H1 (cell line): ENCODE data around the gene IQCK. TPM values are rescaled to one million over a fixed set of nuclear protein-coding genes. Genes with fewer than 3 reads are reported as not detected.

Experiments
- CTCF ChIA-PET: fragments of 300-600 bp; sonication (Branson Sonifier 250); formaldehyde crosslinking; loops from one replicate; lab custom pipeline; 2021; ENCODE audit not compliant: partially characterized antibody; lab: Charles Lee
- POLR2A ChIA-PET: fragments of 300-600 bp; sonication (Branson Sonifier 250); formaldehyde crosslinking; loops from one replicate; lab custom pipeline; 2021; ENCODE audit warnings: inconsistent platforms; ENCODE audit not compliant: partially characterized antibody; lab: Charles Lee
- DNase-seq, 2 experiments: peaks; one replicate each; pipeline versions ENCODE4 v3.0.0 to v3.0.0-alpha.2; 2010 to 2022; ENCODE audit warnings: low spot score in 2 of 2, low read depth in 1 of 2, mixed read lengths in 1 of 2
- FAIRE-seq: peaks from 2 replicates; lab custom pipeline; 2011; peaks lifted over from hg19 to GRCh38; lab: Jason Lieb, UNC
- H2AFZ ChIP-seq: 2 replicates; pipeline ENCODE4 v1.8.1; 2012; ENCODE audit warnings: low read length, inconsistent platforms
- H2AK5ac ChIP-seq: 2 replicates; pipeline ENCODE4 v1.6.1; 2013; ENCODE audit warnings: low read depth, low read length
- H2BK120ac ChIP-seq: replicated peaks from 2 replicates; pipeline ENCODE3; 2013; ENCODE audit warnings: low read depth, low read length, inconsistent platforms
- H2BK12ac ChIP-seq: 2 replicates; pipeline ENCODE4 v1.6.1; 2013; ENCODE audit warnings: low read depth, low read length
- H2BK15ac ChIP-seq: 2 replicates; pipeline ENCODE4 v1.6.1; 2013; ENCODE audit warnings: low read length
- H2BK20ac ChIP-seq: 2 replicates; pipeline ENCODE4 v1.6.1; 2013; ENCODE audit warnings: low read length
- H2BK5ac ChIP-seq: 2 replicates; pipeline ENCODE4 v1.6.1; 2013; ENCODE audit warnings: low read depth, low read length
- H3K14ac ChIP-seq: 2 replicates; pipeline ENCODE4 v1.6.1; 2013; ENCODE audit warnings: inconsistent platforms; ENCODE audit not compliant: insufficient read length
- H3K18ac ChIP-seq: 2 replicates; pipeline ENCODE4 v1.6.1; 2013; ENCODE audit warnings: low read length; ENCODE audit errors: extremely low read depth
- H3K23ac ChIP-seq: 2 replicates; pipeline ENCODE4 v1.6.1; 2013; ENCODE audit warnings: inconsistent platforms; ENCODE audit not compliant: insufficient read length
- H3K23me2 ChIP-seq: 2 replicates; pipeline ENCODE4 v1.6.1; 2013; ENCODE audit warnings: low read depth, low read length
- H3K27ac ChIP-seq: 2 replicates; pipeline ENCODE4 v1.6.1; 2011; ENCODE audit warnings: low read depth, low read length, inconsistent platforms
- H3K27me3 ChIP-seq, 4 experiments: replicated peaks in 1 of 4; 1 replicate in 1 of 4; 2 replicates in 3 of 4; pipeline versions ENCODE4 v1.6.1 to v1.8.1; 2011 to 2013; ENCODE audit warnings: low read length in 3 of 4, mild to moderate bottlenecking in 3 of 4, inconsistent platforms in 2 of 4, mixed read lengths in 2 of 4, moderate library complexity in 1 of 4; ENCODE audit not compliant: control insufficient read depth in 3 of 4, insufficient read depth in 3 of 4; ENCODE audit errors: extremely low read depth in 1 of 4
- H3K36me3 ChIP-seq, 4 experiments: 2 replicates each; pipeline versions ENCODE4 v1.6.1 to v1.8.1; 2011 to 2013; ENCODE audit warnings: mild to moderate bottlenecking in 4 of 4, low read length in 3 of 4, moderate library complexity in 2 of 4, control low read depth in 1 of 4, inconsistent platforms in 1 of 4; ENCODE audit not compliant: insufficient read depth in 4 of 4, control insufficient read depth in 2 of 4
- H3K4ac ChIP-seq: replicated peaks from 2 replicates; pipeline ENCODE3; 2013; ENCODE audit warnings: low read length, low read depth, mixed read lengths, inconsistent platforms; ENCODE audit not compliant: insufficient read length
- H3K4me1 ChIP-seq, 4 experiments: replicated peaks in 1 of 4; 1 replicate in 1 of 4; 2 replicates in 3 of 4; pipeline versions ENCODE4 v1.6.1 to v1.8.1; 2011 to 2013; ENCODE audit warnings: low read length in 3 of 4, inconsistent platforms in 2 of 4, mixed read lengths in 1 of 4; ENCODE audit not compliant: insufficient read depth in 4 of 4, control insufficient read depth in 3 of 4
- H3K4me2 ChIP-seq, 2 experiments: 2 replicates each; pipeline versions ENCODE4 v1.6.1 to v1.8.1; 2011 to 2013; ENCODE audit warnings: low read depth in 2 of 2, low read length in 2 of 2, control low read depth in 1 of 2, inconsistent platforms in 1 of 2, mild to moderate bottlenecking in 1 of 2; ENCODE audit not compliant: insufficient read depth in 1 of 2
- H3K4me3 ChIP-seq, 4 experiments: fragments of 200-600, 300-600 bp in 1 of 4; sonication (generic), shearing (Covaris generic), sonication (Bioruptor Twin) in 1 of 4; 2 replicates each; pipeline versions ENCODE4 v1.5.1 to v1.8.1; 2011 to 2016; ENCODE audit warnings: low read length in 4 of 4, low read depth in 3 of 4, control low read depth in 2 of 4, inconsistent platforms in 2 of 4, mild to moderate bottlenecking in 2 of 4, mixed read lengths in 1 of 4, moderate library complexity in 1 of 4; ENCODE audit not compliant: insufficient read depth in 2 of 4; ENCODE audit errors: extremely low read depth in 1 of 4
- H3K56ac ChIP-seq: replicated peaks from 2 replicates; pipeline ENCODE3; 2013; ENCODE audit warnings: low read depth, mild to moderate bottlenecking, mixed read lengths, low read length, inconsistent platforms; ENCODE audit not compliant: insufficient read length
- H3K79me1 ChIP-seq: 2 replicates; pipeline ENCODE4 v1.6.1; 2013; ENCODE audit warnings: low read depth, low read length, control low read depth
- H3K79me2 ChIP-seq, 2 experiments: 2 replicates each; pipeline versions ENCODE4 v1.6.1 to v1.8.1; 2012 to 2013; ENCODE audit warnings: low read length in 2 of 2, mild to moderate bottlenecking in 2 of 2, inconsistent platforms in 1 of 2; ENCODE audit not compliant: insufficient read depth in 2 of 2, control insufficient read depth in 1 of 2
- H3K9ac ChIP-seq, 4 experiments: replicated peaks in 1 of 4; 1 replicate in 1 of 4; 2 replicates in 3 of 4; pipeline versions ENCODE4 v1.6.1 to v1.8.1; 2011 to 2013; ENCODE audit warnings: low read depth in 3 of 4, low read length in 3 of 4, control low read depth in 2 of 4, mild to moderate bottlenecking in 2 of 4, moderate library complexity in 2 of 4, inconsistent platforms in 1 of 4; ENCODE audit errors: extremely low read depth in 1 of 4
- H3K9me3 ChIP-seq, 2 experiments: 2 replicates each; pipeline versions ENCODE4 v1.6.1 to v1.8.1; 2012 to 2013; ENCODE audit warnings: mild to moderate bottlenecking in 2 of 2, moderate library complexity in 2 of 2, control low read depth in 1 of 2, inconsistent platforms in 1 of 2, low read depth in 1 of 2, low read length in 1 of 2, mixed read lengths in 1 of 2; ENCODE audit not compliant: insufficient read depth in 2 of 2
- H4K20me1 ChIP-seq, 2 experiments: replicated peaks in 1 of 2; 2 replicates each; pipeline versions ENCODE3 to v1.8.1; 2011 to 2013; ENCODE audit warnings: inconsistent platforms in 2 of 2, low read length in 2 of 2, mild to moderate bottlenecking in 1 of 2; ENCODE audit not compliant: insufficient read depth in 2 of 2, control insufficient read depth in 1 of 2
- H4K5ac ChIP-seq: 2 replicates; pipeline ENCODE4 v1.6.1; 2013; ENCODE audit warnings: low read length, low read depth, mixed read lengths, inconsistent platforms; ENCODE audit not compliant: insufficient read length
- H4K8ac ChIP-seq: 2 replicates; pipeline ENCODE4 v1.8.0; 2013; ENCODE audit warnings: mild to moderate bottlenecking, moderate library complexity, low read length, inconsistent platforms; ENCODE audit not compliant: insufficient read depth; ENCODE audit errors: extremely low read depth
- H4K91ac ChIP-seq: replicated peaks from 2 replicates; pipeline ENCODE3; 2013; ENCODE audit warnings: low read length, mixed read lengths, inconsistent platforms; ENCODE audit not compliant: insufficient read length
- CBX8 ChIP-seq: fragments of 300-800, 300-1000 bp; sonication (generic); IDR thresholded peaks from 2 replicates; pipeline ENCODE4 v1.7.1; 2016; ENCODE audit warnings: low read depth, low read length, borderline replicate concordance
- E2F6 ChIP-seq: IDR thresholded peaks from 2 replicates; pipeline ENCODE4 v1.6.1; 2012; ENCODE audit warnings: inconsistent platforms
- KDM4A ChIP-seq: IDR thresholded peaks from one replicate; pipeline ENCODE4 v1.7.1; 2012; ENCODE audit warnings: low read depth, mild to moderate bottlenecking, moderate library complexity, low read length, inconsistent platforms; ENCODE audit not compliant: severe bottlenecking
- MAX ChIP-seq: IDR thresholded peaks from 2 replicates; pipeline ENCODE4 v1.6.1; 2012; ENCODE audit warnings: inconsistent platforms
- RNF2 ChIP-seq: fragments of 200-900, 300-1000 bp; sonication (generic); IDR thresholded peaks from 2 replicates; pipeline ENCODE4 v1.7.1; 2016; ENCODE audit warnings: borderline replicate concordance, low read depth, mild to moderate bottlenecking, antibody characterized with exemption, low read length; ENCODE audit not compliant: poor library complexity, severe bottlenecking; ENCODE audit errors: missing control alignments
- WGBS, 2 experiments: shearing (Covaris generic) in 1 of 2; methylation state at CpG; one replicate each; pipeline versions ENCODE4 v1.1.6 to v1.1.7; 2013 to 2015; ENCODE audit warnings: low lambda C conversion rate in 2 of 2, mixed read lengths in 2 of 2, inconsistent platforms in 1 of 2, low coverage in 1 of 2, missing lambda C conversion rate in 1 of 2; ENCODE audit not compliant: insufficient replicate concordance in 2 of 2, insufficient coverage in 1 of 2, insufficient read length in 1 of 2; ENCODE audit errors: extremely low coverage in 1 of 2, missing lambda C conversion rate in 1 of 2; 5-methylcytosine and 5-hydroxymethylcytosine counted together
- polyA plus RNA-seq, 7 experiments: library from polyadenylated mRNA; depleted of rRNA in 3 of 7; stranded (reverse) in 5 of 7; unstranded in 2 of 7; fragments of >200 nt in 5 of 7; fragments of 200-250 nt in 2 of 7; gene quantifications; 1 replicate in 5 of 7; 2 replicates in 1 of 7; 4 replicates in 1 of 7; pipeline versions ENCODE4 v1.2.1 to v1.2.3, GENCODE V29; 2011 to 2013; ENCODE audit warnings: missing spikeins in 2 of 7, mixed read lengths in 2 of 7
- total RNA-seq: library from RNA; stranded (reverse); fragmentation: NEBNext Ultra II Directional; extraction: Animal tissue kit (Norgen Biotek cat#: 25700); gene quantifications from 2 replicates; pipeline ENCODE4 v1.2.1, GENCODE V29; 2021

Gene IQCK
- total and polyA plus RNA-seq, 2 of the 8 experiments (the other 6 are each of a cell fraction or from before 2014, with no cell fraction given) = 6.2 to 9.3 TPM

GRCh38 chr16:19884611-19885450 lies 166.8 kb downstream of the IQCK start, which contains the start of gene GPRC5B:
Gene GPRC5B (minus strand): TSS chr16:19884848. CDS start chr16:19872845, 12,003 bp downstream.
- 38% methylated on average over 26 of the region's 85 CpGs; no CpG with 5 or more reads in 1 of the 2 experiments for WGBS, 2 experiments
- peak within 1 kb of the TSS; percentile 91 for H2AK5ac ChIP-seq
- no peak within 1 kb of the TSS for H3K27ac ChIP-seq
- ChIA-PET POLR2A (interaction anchor here (0.8 to 3.5 kb wide), 8 partner anchors 22 to 189 kb away, joined by 3 to 28 read pairs (median 5); partner anchors contain the start of genes IQCK and KNOP1), CTCF (interaction anchor here (0.6 to 4.9 kb wide), 12 partner anchors 8 to 500 kb away, joined by 3 to 57 read pairs (median 4); no protein-coding TSS in a partner anchor)
- peaks cover 9% of the 10 kb centered on the region; the same call in 1 of the 2 replicates for H3K79me1 ChIP-seq
- H3K9me3 ChIP-seq = no peaks in the 10 kb centered on the region
- no peak within 1 kb of the TSS for H3K23ac ChIP-seq
- peak in 1 of 2 experiments; percentile 78 for DNase-seq
- H2BK15ac ChIP-seq = peak within 1 kb of the TSS; percentile 84; the same call in 1 of the 2 replicates
- peak within 1 kb of the TSS; percentile 90; the same call in 1 of the 2 replicates for H2BK5ac ChIP-seq
- peak within 1 kb of the TSS; percentile 39 for H4K91ac ChIP-seq
- H4K8ac ChIP-seq = peak within 1 kb of the TSS; percentile 28
- peak within 1 kb of the TSS in 2 of 4 experiments; percentile 46 to 51; a peak in 4 of 7 replicates for H3K9ac ChIP-seq
- H3K36me3 ChIP-seq = peaks cover 0 to 18% (median 2%) of the 10 kb centered on the region in 4 experiments; a peak in 2 of 8 replicates
- peaks cover 13% of the 10 kb centered on the region; the same call in 1 of the 2 replicates for H3K23me2 ChIP-seq
- H3K27me3 ChIP-seq = peaks cover 0 to 11% (median 7%) of the 10 kb centered on the region in 4 experiments; a peak in 5 of 7 replicates
- peak within 1 kb of the TSS; percentile 59 to 83 (median 74) for H3K4me3 ChIP-seq
- H2BK120ac ChIP-seq = no peak within 1 kb of the TSS
- FAIRE-seq = no peak
- H4K5ac ChIP-seq = peak within 1 kb of the TSS; percentile 53
- peak within 1 kb of the TSS; percentile 73 for H2BK20ac ChIP-seq
- H3K4me1 ChIP-seq = peaks cover 5 to 24% (median 17%) of the 10 kb centered on the region in 4 experiments
- H4K20me1 ChIP-seq = peaks cover 2 to 4% of the 10 kb centered on the region in 2 experiments
- peak within 1 kb of the TSS; percentile 78 for H3K18ac ChIP-seq
- H3K4ac ChIP-seq = peak within 1 kb of the TSS; percentile 3
- H2AFZ ChIP-seq = no peak within 1 kb of the TSS; the same call in 1 of the 2 replicates
- peak within 1 kb of the TSS; percentile 98 for H2BK12ac ChIP-seq
- no peak within 1 kb of the TSS for H3K14ac ChIP-seq
- peaks cover 7 to 39% of the 10 kb centered on the region in 2 experiments for H3K79me2 ChIP-seq
- peak within 1 kb of the TSS; percentile 89 to 97 for H3K4me2 ChIP-seq
- peak within 1 kb of the TSS; percentile 20 for H3K56ac ChIP-seq
- TF ChIP-seq KDM4A (peak; percentile 53), RNF2 (no peak), E2F6 (peak; percentile 32), MAX (0 out of 2 replicates have a peak, but pooled peaks have one; percentile 37), CBX8 (no peak)
